ENCODE results near the gene KRT1.

KRT1 gene

DNA sequence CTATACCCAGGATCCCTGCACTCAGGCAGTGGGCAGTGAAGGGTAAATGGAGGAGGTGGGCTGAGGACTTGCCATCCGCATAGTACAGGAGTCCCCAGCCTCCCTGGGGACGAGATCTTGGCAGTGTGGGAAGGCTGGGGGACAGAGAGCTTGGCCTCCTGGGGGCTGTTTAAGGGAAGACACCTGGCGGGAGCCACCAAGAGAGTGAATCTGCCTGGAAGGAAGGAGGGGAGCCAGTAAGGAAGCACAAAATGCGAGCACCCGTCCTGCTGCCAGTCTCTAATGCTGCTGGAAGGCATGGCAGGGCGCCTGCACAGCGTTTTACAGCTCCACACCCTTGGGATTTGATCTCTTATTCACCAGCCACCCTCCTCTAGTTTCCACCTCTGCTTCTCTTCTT is 20.8 kb downstream of the KRT1 start:
- DNase-seq = no peak

DNA sequence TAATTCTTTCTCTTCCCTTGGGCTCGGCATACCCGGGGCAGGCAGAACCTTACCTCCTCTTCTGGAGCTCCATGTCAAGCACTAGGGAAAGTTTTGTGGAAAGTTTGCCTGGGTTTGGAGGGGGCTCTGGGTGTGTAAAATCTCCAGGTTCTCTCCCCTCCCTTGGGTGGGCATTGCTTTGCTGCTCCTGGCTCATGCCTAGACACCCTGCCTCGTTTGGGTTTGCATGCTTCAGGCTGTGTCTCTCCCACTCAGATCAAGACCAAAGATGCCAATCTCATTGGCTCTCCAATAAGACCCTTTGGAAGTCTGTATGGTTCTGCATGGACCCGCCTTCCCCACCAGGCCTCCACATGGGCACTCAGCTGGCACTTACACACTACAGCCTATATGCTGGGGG is 22.0 kb downstream of the KRT1 start:
- no peak for DNase-seq

DNA sequence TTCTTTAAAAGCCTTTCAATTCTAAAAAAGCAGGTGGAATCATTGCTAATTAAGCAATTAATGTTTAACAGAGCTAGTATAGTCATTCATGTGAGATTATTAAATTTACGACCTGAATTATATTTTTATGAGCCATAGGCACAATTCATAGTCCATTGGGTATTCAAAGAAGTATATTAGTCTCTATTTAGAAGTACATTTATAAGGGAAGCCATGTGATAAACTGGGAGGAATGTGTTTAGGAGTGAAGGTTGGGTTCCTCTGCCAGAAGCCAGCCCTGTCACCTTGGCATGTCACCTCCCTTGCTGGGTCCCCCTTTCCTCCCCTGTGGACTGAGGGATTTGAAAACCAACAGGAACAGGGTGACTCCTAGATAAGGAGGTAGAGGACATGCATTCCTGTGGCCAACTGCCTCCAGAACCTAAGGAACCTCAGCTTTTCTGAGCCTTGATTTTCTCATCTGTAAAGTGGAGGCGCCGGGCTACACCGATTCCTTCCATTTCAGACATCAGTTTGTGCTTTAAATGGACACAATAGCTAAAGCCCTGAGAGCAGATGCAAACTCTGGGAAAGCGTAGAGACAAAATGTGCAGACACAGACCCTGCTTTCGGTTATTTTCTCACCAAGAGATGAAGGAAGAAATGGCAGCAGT is 22.8 kb downstream of the KRT1 start:
- DNase-seq = no peak

DNA sequence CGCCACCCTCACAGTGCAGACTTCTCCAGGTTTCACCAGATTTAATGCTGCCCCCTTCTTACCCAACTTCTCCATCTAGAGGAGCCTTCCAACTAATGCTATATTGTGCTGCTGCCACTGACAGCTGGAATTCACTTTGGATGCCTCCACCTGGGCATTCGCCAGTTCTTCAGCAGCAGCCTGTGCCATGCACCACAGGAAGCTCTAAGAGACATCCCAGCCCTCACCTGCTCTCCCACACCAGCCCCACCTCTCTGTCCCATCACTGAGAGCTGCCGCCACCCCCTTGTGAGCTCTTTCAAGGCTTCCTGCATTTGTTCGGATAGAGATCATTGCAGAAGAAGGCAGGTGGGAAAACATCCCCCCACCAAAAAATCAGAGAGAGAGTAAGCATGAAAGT is 23.6 kb downstream of the KRT1 start:
- DNase-seq = no peak

DNA sequence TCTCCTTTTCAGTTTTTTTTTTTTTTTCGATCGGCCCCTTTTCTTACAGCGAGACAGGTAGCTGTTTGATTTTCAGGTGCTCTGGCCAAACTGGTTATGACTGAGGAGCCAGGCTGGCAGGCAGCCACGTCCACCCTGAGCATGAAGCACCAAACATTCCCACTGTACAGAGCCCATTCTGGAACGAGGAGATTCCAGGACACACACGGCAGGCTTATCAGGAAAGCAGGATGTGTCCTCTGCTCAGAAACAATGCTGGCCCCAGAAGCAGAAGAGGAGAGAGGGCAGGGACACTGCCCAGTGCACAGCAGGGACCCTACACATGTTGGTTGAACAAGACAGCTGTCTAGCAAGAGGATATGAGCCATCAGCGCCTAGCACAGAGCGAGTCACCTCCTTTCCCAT is 24.5 kb downstream of the KRT1 start:
- no peak for DNase-seq

DNA sequence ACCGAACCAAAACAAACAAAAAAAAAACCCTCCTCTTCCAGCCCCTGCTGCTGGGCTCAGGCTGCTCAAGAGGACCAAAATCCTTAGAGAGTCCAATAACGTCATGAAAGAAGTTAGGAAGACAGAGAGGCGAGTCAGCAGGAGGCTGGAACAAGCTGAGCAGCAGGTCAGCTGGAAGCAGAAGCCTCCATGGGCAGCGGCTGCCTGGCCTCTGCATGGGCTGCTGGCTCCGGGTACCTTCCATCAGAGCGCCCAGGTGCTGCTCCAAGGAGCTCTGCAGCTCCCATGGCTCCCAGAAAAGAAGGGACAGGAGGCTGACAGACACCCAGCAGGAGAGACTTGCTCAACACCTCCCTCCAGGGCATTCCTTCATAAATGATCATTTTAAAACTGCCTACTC is 25.0 kb downstream of the KRT1 start:
- DNase-seq = no peak

DNA sequence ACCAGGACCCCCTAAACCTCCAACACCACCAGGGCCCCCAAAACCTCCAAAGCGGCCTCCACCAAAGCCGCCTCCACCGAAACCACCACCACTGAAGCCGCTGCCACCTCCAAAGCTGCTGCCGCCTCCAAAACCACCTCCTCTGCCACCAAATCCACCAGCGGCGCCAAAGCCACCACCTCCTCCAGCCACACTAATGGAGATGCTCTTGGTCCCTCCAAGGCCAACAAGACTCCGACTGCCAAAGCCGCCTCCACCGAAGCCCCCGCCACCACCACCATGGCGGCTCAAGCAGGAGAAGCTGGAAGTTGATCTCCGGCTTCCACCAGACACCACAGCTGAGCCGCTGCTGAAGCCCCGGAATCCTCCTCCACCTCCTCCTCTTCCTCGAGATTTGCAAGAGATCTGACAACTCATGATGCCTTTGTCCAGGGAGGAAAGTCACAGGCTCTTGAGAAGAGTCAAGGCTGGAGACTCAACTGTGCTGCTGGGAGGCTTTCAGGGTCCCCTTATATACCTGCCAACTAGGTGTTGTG is 28.4 kb downstream of the KRT1 start, which contains the start of gene KRT2:
TSS of gene KRT2 (minus strand) at position 486 of the 536 bp plus-strand sequence. CDS start at position 417, 69 bp downstream.
- DNase-seq = no peak

DNA sequence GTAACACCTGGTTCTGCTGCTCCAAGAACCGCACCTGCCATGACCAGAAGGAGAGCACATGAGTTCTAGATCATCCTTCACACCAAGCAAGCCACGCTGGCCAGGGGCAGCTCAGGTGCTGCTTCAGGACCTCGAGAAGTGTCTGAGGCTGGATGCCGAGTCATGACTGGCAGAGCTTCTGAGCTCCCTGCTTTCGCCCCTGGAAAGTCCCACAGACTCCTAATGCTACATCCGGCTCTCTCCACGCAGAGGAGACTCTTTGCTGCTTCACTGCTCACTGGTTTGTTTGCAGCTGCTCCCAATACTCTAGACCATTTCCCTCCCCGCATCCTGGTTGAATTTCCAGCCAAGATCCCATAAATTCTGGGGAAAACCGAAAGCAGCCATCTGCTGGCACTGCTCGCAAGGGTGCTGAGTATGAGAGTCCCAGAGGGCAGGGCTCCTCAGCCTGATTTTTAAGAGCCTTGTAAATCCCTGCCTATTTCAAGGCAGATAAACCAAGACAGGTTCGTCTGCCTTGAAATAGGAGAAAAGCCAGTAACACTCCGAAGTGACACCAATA is 29.6 kb downstream of the KRT1 start:
- no peak for DNase-seq

DNA sequence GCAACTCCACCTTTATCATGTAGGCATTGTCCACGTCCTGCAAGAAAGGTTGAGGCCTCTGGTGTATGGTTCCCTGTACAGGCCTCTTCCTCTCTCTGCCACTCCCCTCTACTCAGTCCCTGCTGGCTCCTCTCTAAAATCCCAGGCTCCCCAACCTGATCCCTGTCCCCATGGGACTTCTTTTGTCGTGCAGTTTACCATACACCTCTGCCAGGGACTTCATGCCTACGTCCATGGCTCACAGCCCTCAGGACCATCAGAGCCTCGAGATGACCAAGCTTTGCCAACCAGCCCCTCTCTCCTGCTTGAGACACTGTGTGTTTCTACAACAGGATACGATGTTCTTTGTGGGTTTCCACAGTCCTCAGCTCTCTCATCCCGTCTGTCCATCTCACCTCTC is 31.1 kb downstream of the KRT1 start:
- no peak for DNase-seq

DNA sequence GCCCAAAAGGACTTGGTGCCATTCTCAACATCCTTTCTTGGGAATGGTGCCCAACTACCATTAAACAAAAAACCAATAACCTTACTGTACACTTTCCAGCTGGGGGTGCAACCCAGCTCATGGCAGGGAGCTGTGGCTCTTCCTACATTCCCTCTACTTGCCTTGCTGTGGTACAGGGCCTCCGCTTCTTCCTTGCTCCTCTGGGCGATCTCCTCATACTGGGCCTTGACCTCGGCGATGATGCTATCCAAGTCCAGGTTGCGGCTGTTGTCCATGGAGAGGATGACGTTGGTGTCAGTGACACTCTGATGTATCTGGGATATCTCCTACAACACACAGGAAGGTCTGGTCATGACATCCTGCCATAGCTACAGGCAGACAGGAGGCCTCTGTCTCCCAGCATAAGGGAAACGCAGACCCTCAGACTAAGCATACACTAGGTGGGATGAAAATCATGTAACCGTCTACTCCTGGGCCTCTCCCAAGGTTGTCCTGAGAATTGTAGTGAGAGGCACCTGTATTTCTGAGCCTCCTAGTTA is 32.1 kb downstream of the KRT1 start:
- DNase-seq = no peak

DNA sequence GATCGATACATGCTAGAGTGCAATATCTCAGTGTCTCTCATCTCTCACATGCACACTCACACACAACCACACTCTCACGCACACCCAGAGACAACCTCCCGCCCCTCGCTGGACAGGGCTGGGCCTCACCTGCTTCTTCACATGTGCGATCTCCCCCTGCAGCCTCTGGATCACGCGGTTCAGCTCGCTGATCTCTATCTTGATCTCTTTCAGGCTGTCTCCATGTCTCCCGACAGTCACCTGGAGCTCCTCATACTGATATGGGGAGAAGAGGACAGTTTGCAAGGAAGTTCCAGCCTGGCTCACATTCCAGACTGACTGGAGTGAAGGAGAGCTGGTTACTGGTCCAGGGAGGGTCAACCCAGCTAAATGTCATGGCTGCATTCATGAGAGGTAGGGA is 32.6 kb downstream of the KRT1 start:
- no peak for DNase-seq

DNA sequence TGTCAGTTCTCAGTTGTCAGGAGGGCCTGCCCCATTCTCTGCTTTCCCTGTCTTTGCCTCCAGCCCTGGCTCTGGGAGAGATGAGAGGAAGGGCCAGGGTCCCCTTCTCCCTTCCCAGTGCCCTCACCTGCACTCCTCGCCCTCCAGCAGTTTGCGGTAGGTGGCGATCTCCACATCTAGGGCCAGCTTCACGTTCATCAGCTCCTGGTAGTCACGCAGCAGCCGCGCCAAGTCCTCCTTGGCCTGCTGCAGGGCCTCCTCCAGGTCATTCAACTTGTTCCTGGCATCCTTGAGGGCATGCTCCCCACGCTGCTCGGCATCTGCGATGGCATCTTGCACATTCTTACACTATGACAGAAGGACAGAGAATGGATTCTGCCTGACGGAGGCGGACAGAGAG is 33.6 kb downstream of the KRT1 start:
- DNase-seq = no peak

DNA sequence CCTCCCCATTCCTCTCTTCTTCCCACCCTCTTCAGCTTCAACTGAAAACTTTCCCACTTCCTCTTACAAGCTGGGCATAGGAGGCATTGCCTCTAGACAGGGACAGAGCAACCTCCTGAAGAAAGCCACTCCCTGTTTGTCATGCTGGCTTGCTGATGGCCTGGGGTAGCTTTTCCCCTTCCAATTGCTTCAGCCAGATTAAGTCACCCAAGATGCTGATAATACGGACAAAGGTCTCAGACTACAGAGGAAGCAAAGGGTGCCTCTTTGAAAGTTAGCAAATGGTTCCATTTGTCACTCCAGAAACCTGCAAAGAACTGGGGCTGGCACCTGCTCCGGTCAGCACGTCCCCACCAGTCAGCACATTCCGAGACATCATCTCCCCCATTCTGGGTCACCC is 34.2 kb downstream of the KRT1 start:
- no peak for DNase-seq

DNA sequence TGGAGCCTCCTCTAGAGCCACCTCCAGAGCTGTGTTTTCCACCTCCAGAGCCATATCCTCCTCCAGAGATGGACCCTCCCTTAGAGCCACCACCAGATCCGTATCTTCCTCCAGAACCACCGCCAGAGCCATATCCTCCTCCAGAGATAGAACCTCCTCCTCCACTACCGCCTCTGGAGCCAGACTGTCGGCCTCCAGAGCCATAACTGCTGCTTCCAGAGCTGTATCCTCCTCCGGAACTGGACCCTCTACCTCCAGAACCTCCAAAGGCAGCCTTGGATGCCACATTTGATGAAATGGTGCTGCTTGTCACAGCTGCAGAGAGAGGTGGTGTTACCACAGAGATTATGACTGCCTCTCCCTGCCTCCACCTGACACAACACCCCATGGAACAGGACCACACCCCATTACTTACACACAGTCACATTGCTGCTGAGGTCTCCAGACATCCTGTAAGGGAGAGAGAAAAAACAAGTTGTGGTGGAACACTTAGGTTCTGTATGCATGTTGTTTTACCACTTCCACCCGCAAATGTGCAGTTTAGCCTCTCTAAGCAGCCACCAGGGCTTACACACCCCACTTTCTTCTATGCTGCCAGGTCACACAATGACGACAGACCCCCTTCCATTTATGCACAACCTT is 35.0 kb downstream of the KRT1 start:
- peak; percentile 23 for DNase-seq

DNA sequence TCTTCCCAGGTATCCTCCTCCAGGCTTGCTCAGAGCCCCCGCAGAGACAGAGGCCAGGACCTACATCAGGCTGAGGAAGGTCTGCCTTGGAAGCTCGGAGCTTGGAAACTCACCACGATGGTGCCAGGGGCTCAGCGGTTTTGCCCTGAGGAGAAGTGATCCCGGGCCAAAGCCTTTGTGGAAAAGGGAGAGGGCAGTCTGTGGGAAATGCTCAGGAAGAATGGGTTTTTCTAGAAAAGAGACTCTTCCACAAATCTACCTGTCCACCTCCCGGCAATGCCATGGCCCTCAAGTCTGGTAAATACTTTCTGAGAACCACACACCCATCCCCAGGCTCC is 36.2 kb downstream of the KRT1 start:
- no peak for DNase-seq

DNA sequence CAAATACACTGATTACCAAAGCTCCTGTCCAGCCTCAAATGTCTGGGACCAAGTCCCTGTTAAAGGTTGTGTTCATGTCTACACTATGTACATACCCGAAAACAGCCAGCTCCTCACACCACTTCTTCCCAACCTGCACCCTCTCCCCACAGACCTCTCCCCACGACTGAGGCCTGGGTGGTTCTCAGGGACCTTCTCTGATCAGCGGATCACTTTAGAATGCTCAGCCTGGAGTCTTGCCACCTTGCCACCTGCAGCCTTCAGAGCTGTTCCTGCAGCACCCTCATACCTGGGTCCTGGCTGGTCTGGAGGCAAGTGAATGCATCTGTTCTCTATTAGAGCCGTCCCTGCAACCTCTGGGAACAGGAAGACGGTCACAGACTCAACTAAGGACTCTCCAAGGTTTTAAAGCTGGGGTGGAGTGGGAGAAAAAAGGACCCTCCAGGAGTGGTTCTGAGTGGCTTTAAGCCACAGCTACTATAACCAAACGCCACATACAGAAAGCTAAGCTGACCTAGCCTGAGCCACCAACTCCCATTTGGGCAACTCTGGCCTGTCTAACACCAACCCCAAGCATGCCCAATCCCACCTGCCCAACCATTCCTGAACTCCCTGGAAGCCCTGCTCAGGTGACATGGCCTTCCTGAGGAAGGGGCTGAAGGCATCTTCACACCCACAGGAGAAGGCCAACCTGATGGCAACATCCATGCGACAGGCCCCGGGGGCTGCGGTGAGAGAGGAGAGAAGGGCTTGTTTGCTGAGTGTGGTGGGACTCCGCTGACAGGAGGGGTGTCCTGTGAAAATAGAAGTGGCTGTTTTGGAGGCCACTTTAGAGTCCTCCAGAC is 36.8 kb downstream of the KRT1 start:
- DNase-seq = no peak

DNA sequence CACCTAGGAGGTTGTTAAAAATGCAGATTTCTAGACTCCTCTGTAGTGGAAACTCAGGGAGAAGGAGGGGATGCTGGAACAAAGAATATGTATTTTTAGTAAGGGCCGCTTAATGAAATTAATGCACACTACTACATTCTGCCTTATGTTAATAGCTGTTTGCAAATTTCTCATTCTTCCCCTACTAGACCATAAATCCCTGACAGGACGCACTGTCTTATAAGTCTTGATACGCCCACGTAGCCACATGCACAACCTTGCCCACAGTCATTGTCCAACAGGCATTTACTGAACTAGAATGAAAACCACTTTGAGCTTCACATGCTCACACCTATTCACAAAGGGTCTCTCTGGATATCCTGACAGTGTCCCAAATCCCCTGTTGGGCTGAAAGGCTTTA is 38.7 kb downstream of the KRT1 start:
- no peak for DNase-seq

DNA sequence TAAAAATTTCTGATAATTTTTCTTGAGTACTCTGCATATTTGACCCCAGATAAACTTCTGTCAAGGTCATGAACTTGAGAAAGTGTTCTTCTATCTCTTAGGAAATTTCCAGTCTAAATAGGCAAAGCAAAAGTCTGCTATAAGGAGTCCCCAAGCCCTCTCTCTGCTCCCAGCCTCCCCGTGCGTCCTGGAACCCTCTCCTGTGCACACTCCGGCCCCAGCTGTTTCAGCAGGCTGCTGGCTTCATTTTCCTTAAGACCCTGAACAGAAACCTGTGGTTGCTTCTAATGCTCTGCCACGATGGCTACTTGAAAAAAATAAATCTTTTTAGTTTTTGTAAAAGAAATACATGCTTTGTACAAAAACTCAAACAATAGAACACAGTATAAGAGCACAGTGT is 42.9 kb downstream of the KRT1 start:
- no peak for DNase-seq

DNA sequence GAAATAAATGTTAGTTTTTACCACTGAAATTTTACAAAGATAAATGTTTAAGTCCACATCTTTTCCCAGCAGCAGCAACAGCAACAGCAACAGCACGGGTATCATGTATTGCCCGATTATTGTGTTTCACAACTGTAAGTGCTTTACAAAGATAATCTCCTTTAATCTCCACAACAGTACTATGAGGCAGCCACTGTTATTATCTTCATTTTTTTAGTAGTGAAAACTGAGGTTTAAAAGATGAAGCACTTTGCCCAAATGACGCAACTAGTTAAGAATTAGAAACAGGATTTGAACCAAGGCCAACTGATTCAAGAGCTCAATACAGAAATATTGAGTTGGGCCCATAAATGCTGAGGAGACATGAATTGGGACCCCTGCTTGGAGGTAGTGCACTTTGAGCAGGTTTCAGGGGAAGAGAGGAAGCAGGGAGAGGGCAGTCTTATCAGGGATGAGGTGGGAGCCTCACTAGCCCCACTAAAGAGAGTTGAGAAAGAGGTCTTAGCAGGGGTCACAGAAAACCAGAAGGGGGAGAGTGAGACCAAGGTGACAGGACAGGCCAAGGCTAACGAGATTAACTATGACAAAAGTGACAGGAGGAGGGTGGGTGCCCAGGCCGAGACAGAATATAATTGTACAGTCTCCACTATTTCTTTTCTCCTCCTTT is 43.5 kb downstream of the KRT1 start:
- no peak for DNase-seq

DNA sequence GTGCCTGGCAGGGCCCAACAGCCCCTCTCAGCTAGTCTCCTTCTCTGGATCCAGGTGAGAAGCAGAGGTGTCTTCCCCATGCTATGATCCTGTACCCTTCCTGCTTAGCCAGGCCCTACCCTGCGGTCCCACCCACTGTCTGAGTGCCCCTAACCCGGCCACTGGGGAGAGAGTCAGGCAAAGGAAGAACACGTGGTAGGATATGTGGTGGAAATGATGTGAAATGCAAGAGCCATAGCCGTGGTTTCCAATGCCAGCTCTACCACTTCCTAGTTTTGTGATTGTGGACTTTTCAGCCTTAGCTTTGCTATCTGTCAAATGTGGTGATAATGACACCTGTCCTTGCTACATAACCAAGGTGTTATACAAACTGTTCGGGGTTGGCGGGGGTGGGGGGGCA is 44.0 kb downstream of the KRT1 start:
- DNase-seq = no peak

DNA sequence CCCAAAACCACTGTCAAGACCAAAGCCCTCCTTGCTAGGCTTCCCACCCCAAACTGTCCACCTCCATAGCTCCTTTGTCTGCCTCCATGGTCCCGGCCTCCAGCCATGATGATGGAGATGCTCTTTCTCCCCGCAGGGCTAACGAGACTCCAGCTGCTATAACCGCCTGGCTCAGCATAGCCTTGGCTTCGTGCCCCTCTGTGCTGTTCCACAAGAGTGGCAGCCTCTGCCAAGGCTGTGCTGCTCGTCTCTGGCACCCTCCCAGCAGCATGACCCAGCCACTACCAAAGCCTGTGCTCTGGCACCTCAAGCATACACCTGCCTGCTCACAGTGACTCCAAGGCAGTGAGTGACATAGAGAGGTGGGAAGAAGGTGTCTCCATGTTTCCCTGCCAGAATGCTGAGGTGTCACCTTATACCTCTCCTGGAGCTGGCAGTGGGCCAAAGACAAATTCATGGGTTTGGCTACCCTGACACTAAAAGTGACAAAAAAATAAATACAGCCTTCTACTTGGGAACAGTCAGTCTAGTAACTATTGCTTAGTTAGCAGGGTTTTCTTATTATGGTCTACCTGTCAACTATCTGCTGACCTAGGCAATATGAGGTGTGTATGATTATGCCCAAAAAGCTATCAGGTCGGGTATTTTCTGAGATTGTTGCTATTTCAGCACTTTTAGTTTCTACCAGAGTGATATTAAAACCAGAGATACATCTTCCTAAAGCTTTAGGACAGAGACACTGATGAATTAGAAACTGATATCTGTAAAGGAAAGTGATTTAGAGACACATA is 45.7 kb downstream of the KRT1 start:
- DNase-seq = no peak

DNA sequence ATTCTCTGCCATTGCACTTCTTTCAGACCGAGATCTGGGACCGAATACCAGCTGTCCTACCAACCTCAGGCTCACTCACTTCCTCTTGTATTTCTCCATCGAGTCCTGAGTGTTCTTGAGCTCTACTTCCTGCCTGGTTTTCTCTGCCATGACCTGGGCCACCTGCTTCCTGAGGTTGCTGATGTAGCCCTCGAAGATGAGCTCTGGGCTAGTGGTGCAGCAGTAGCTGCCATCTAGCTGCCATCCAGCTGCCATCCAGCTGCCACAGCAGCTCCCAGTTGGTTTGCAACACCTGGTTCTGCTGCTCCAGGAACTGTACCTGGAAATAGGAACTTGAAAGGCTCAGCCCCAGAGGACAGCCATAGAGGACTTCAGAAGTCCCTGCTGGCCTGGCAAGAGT is 46.8 kb downstream of the KRT1 start:
- DNase-seq = no peak
